SK-N-SH (cell line): ENCODE data around the gene SH3BGRL2. TPM values are rescaled to one million over a fixed set of nuclear protein-coding genes. Genes with fewer than 3 reads are reported as not detected.
A peak's percentile ranks its signal among the peaks of the same experiment; 100 is the strongest.

ENCODE experiments used
- CTCF ChIA-PET: fragments of 300-600, 350-600 bp; formaldehyde crosslinking; extraction: SDS; loops from one replicate; lab custom pipeline; 2021; lab: Yijun Ruan, JAX
- POLR2A ChIA-PET: fragments of 350-600 bp; sonication (Branson Sonifier 250); formaldehyde crosslinking; extraction: SDS; loops from one replicate; lab custom pipeline; 2020; ENCODE audit warnings: antibody characterized with exemption, inconsistent platforms; lab: Yijun Ruan, JAX
- DNase-seq: peaks from one replicate; pipeline ENCODE4 v3.0.0; 2012
- H2AFZ ChIP-seq: fragments of 200-600 bp; sonication (generic); 2 replicates; pipeline ENCODE4 v1.8.1; 2016; ENCODE audit warnings: antibody characterized with exemption, mild to moderate bottlenecking, low read depth
- H3F3A ChIP-seq: fragments of 200-600 bp; sonication (generic); replicated peaks from 2 replicates; pipeline ENCODE3; 2016; ENCODE audit warnings: antibody characterized with exemption, mild to moderate bottlenecking; ENCODE audit not compliant: insufficient read depth
- H3K27ac ChIP-seq, 2 experiments: fragments of 200-500 bp in 1 of 2; fragments of 200-600 bp in 1 of 2; sonication (Bioruptor generic) in 1 of 2; sonication (generic), shearing (Covaris generic) in 1 of 2; 2 replicates each; pipeline versions ENCODE4 v1.5.1 to v1.6.1; 2014 to 2016; ENCODE audit warnings: low read depth in 2 of 2, inconsistent platforms in 1 of 2, low read length in 1 of 2, mild to moderate bottlenecking in 1 of 2, mixed read lengths in 1 of 2
- H3K27me3 ChIP-seq: fragments of 200-600 bp; sonication (generic), shearing (Covaris generic); 2 replicates; pipeline ENCODE4 v1.6.1; 2016; ENCODE audit warnings: mixed run types; ENCODE audit not compliant: insufficient read depth
- H3K36me3 ChIP-seq, 2 experiments: fragments of 200-500 bp in 1 of 2; fragments of 200-600 bp in 1 of 2; sonication (Bioruptor generic) in 1 of 2; sonication (generic) in 1 of 2; replicated peaks in 1 of 2; 2 replicates each; pipeline versions ENCODE3 to v1.5.1; 2014 to 2016; ENCODE audit warnings: low read length in 1 of 2, mild to moderate bottlenecking in 1 of 2; ENCODE audit not compliant: insufficient read depth in 2 of 2, control insufficient read depth in 1 of 2
- H3K4me1 ChIP-seq, 2 experiments: fragments of 200-500 bp in 1 of 2; fragments of 200-600 bp in 1 of 2; sonication (Bioruptor generic) in 1 of 2; sonication (generic), shearing (Covaris generic) in 1 of 2; 2 replicates each; pipeline versions ENCODE4 v1.5.1 to v1.6.1; 2014 to 2016; ENCODE audit warnings: low read depth in 1 of 2, low read length in 1 of 2, mixed run types in 1 of 2; ENCODE audit not compliant: insufficient read depth in 2 of 2, control insufficient read depth in 1 of 2
- H3K4me2 ChIP-seq: fragments of 200-600 bp; sonication (generic), shearing (Covaris generic); 2 replicates; pipeline ENCODE4 v1.6.1; 2017; ENCODE audit warnings: mixed run types
- H3K4me3 ChIP-seq, 2 experiments: fragments of 200-500 bp in 1 of 2; fragments of 200-600 bp in 1 of 2; sonication (Bioruptor generic) in 1 of 2; sonication (generic), shearing (Covaris generic) in 1 of 2; 2 replicates each; pipeline versions ENCODE4 v1.5.1 to v1.8.1; 2014 to 2016; ENCODE audit warnings: low read depth in 2 of 2, inconsistent platforms in 1 of 2, low read length in 1 of 2, mild to moderate bottlenecking in 1 of 2, mixed read lengths in 1 of 2, moderate library complexity in 1 of 2
- H3K79me2 ChIP-seq: fragments of 200-600 bp; sonication (generic); 2 replicates; pipeline ENCODE4 v1.8.1; 2017; ENCODE audit warnings: mild to moderate bottlenecking; ENCODE audit not compliant: insufficient read depth
- H3K9ac ChIP-seq: fragments of 200-600 bp; sonication (generic); 2 replicates; pipeline ENCODE4 v1.6.1; 2017; ENCODE audit warnings: mixed run types
- H3K9me2 ChIP-seq: fragments of 200-600 bp; sonication (generic); 2 replicates; pipeline ENCODE4 v1.6.1; 2017; ENCODE audit warnings: mixed run types
- H3K9me3 ChIP-seq: fragments of 200-600 bp; sonication (generic); 2 replicates; pipeline ENCODE4 v1.6.1; 2017; ENCODE audit warnings: mixed run types, mild to moderate bottlenecking, moderate library complexity
- H4K20me1 ChIP-seq: fragments of 200-600 bp; sonication (generic); 2 replicates; pipeline ENCODE4 v1.6.1; 2017; ENCODE audit warnings: mild to moderate bottlenecking, mixed run types; ENCODE audit not compliant: insufficient read depth
- CHD2 ChIP-seq: fragments of 150-350 bp; IDR thresholded peaks from 2 replicates; pipeline ENCODE4 v1.6.1; 2018; ENCODE audit warnings: low read length; ENCODE audit not compliant: partially characterized antibody
- ELF1 ChIP-seq: IDR thresholded peaks from 2 replicates; pipeline ENCODE4 v1.4.0; 2012
- EP300 ChIP-seq, 2 experiments: IDR thresholded peaks; 2 replicates each; pipeline versions ENCODE4 v1.4.0 to v1.6.1; 2012; ENCODE audit warnings: borderline replicate concordance in 1 of 2, low read depth in 1 of 2, low read length in 1 of 2
- EZH2phosphoT487 ChIP-seq: fragments of 200-600 bp; sonication (generic); IDR thresholded peaks from 2 replicates; pipeline ENCODE4 v1.6.1; 2017; ENCODE audit warnings: low read depth, mixed run types, mild to moderate bottlenecking, antibody characterized with exemption, moderate library complexity, borderline replicate concordance
- FOSL2 ChIP-seq: IDR thresholded peaks from 2 replicates; pipeline ENCODE4 v1.4.0; 2012; ENCODE audit warnings: low read depth, mild to moderate bottlenecking, moderate library complexity, borderline replicate concordance
- FOXJ3 ChIP-seq: sonication (generic); formaldehyde crosslinking; IDR thresholded peaks from 2 replicates; pipeline ENCODE4 v1.5.1; 2020; ENCODE audit warnings: mild to moderate bottlenecking, missing genetic modification reagents
- FOXM1 ChIP-seq: IDR thresholded peaks from 2 replicates; pipeline ENCODE4 v1.4.0; 2012; ENCODE audit warnings: low read depth, mild to moderate bottlenecking
- GABPA ChIP-seq: IDR thresholded peaks from 2 replicates; pipeline ENCODE4 v1.4.0; 2012; ENCODE audit warnings: low read depth, mild to moderate bottlenecking
- GATA2 ChIP-seq: sonication (generic); formaldehyde crosslinking; IDR thresholded peaks from 2 replicates; pipeline ENCODE4 v1.5.0; 2020; ENCODE audit warnings: mild to moderate bottlenecking, missing genetic modification reagents
- JUND ChIP-seq: IDR thresholded peaks from 2 replicates; pipeline ENCODE4 v1.4.0; 2012
- MEF2A ChIP-seq: IDR thresholded peaks from 2 replicates; pipeline ENCODE4 v1.4.0; 2012; ENCODE audit warnings: low read depth, borderline replicate concordance
- MXI1 ChIP-seq: IDR thresholded peaks from 2 replicates; pipeline ENCODE4 v1.6.1; 2012; ENCODE audit warnings: mild to moderate bottlenecking, low read depth, low read length, improper control_type of control experiment
- NFIC ChIP-seq: IDR thresholded peaks from 2 replicates; pipeline ENCODE4 v1.4.0; 2012; ENCODE audit warnings: borderline replicate concordance
- NRF1 ChIP-seq: IDR thresholded peaks from 2 replicates; pipeline ENCODE4 v1.6.1; 2012; ENCODE audit warnings: low read depth, mild to moderate bottlenecking, low read length
- POLR2AphosphoS5 ChIP-seq: IDR thresholded peaks from 2 replicates; pipeline ENCODE4 v1.6.1; 2012; ENCODE audit warnings: low read depth, low read length
- RAD21 ChIP-seq: IDR thresholded peaks from 2 replicates; pipeline ENCODE4 v1.6.1; 2012; ENCODE audit warnings: mild to moderate bottlenecking, low read length
- RCOR1 ChIP-seq: fragments of 150-350 bp; IDR thresholded peaks from 2 replicates; pipeline ENCODE4 v1.6.1; 2017; ENCODE audit warnings: antibody characterized with exemption, low read length
- RFX5 ChIP-seq: IDR thresholded peaks from 2 replicates; pipeline ENCODE4 v1.6.1; 2012; ENCODE audit warnings: mild to moderate bottlenecking, improper control_type of control experiment, low read length
- RXRA ChIP-seq: IDR thresholded peaks from 2 replicates; pipeline ENCODE4 v1.4.0; 2012; ENCODE audit warnings: low read depth, mild to moderate bottlenecking, borderline replicate concordance
- SIN3A ChIP-seq: IDR thresholded peaks from 2 replicates; pipeline ENCODE4 v1.6.1; 2012; ENCODE audit warnings: low read depth, mild to moderate bottlenecking, low read length, moderate library complexity, borderline replicate concordance
- SMC3 ChIP-seq: IDR thresholded peaks from 2 replicates; pipeline ENCODE4 v1.6.1; 2012; ENCODE audit warnings: low read depth, low read length, improper control_type of control experiment
- TEAD4 ChIP-seq: IDR thresholded peaks from 2 replicates; pipeline ENCODE4 v1.4.0; 2012; ENCODE audit warnings: mild to moderate bottlenecking, borderline replicate concordance; ENCODE audit not compliant: insufficient read depth
- YY1 ChIP-seq: IDR thresholded peaks from 2 replicates; pipeline ENCODE4 v1.4.0; 2012; ENCODE audit warnings: low read depth, mild to moderate bottlenecking
- WGBS: methylation state at CpG from one replicate; pipeline ENCODE4 v1.1.6; 2017; ENCODE audit warnings: low lambda C conversion rate; 5-methylcytosine and 5-hydroxymethylcytosine counted together
- polyA plus RNA-seq, 3 experiments: library from polyadenylated mRNA; depleted of rRNA; stranded (reverse); fragments of >200 nt; gene quantifications; 2 replicates each; pipeline ENCODE4 v1.2.3, GENCODE V29; 2012
- TF ChIP-seq, protein P1 (sequence below): fragments of 200-600 bp; sonication (generic); IDR thresholded peaks from 2 replicates; pipeline ENCODE4 v1.6.1; 2017; ENCODE audit warnings: antibody characterized with exemption, mild to moderate bottlenecking, moderate library complexity
- TF ChIP-seq, protein P2 (sequence below): fragments of 150-350 bp; IDR thresholded peaks from 2 replicates; pipeline ENCODE4 v1.6.1; 2017; ENCODE audit warnings: antibody characterized with exemption, low read length, low read depth, borderline replicate concordance
- TF ChIP-seq, protein P3 (sequence below): IDR thresholded peaks from 2 replicates; pipeline ENCODE4; 2012
- TF ChIP-seq, protein P4 (sequence below): fragments of 150-350 bp; IDR thresholded peaks from 2 replicates; pipeline ENCODE4 v1.6.1; 2016; ENCODE audit warnings: mild to moderate bottlenecking, low read depth, low read length
- TF ChIP-seq, protein P5 (sequence below): IDR thresholded peaks from 2 replicates; pipeline ENCODE4 v1.4.0; 2012; ENCODE audit warnings: low read depth

The SH3BGRL2 gene
- polyA plus RNA-seq, 1 of the 3 experiments (the other 2 are of a cell fraction) = 1.4 TPM

DNA sequence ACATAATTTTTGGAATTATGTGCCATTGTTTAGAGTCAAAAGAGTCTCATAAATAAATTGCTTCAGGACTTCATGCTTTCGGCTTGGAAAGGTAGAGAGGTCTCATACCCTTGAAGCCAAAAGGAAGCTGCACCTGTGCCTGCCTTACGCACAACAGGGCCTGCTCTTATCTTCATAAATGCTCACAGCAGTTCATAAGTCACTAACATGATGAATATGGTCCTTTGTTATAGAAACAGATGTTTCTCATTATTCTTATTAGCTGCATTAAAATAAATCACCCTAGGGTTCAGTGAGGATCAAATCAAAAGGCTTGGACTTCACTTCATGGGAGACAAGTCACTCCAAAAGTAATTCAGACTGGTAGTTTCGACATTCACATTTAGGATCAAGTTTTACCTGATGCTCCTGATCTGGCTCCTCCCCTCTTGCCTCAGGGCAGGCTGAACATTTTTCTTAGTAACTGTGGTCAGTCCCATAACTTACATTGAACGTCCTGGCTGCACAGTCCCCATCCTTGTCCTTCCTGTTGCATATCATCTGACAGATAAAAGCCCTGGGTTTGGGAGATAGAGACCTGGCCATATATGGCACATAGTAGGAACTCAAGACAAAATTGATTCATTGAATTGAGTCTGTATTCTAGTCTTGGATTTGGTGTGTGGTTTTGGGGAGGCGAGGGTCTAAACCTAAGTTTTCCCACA, 20.7 kb upstream of the SH3BGRL2 start:
- 61% methylated on average over 5 of the region's 5 CpGs for WGBS
- Histone ChIP-seq H3K27ac (peak overlapping the region in 1 of 2 experiments; percentile 77; a peak in 2 of 4 replicates), H2AFZ (no peak overlapping the region), H3K4me2 (no peak overlapping the region), H3K4me3 (no peak overlapping the region), H3K9ac (no peak overlapping the region), H3F3A (no peaks in the 10 kb centered on the region), H3K36me3 (no peaks in the 10 kb centered on the region), H3K9me3 (no peaks in the 10 kb centered on the region), H3K27me3 (no peaks in the 10 kb centered on the region), H4K20me1 (no peaks in the 10 kb centered on the region), H3K9me2 (no peaks in the 10 kb centered on the region), H3K79me2 (no peaks in the 10 kb centered on the region), H3K4me1 (peaks cover 0 to 39% of the 10 kb centered on the region in 2 experiments; a peak in 2 of 4 replicates)
- ChIA-PET CTCF (interaction anchor here (0.6 to 1.9 kb wide), 7 partner anchors 13 to 530 kb away, joined by 3 to 7 read pairs (median 4); no protein-coding TSS in a partner anchor), POLR2A (no interaction called here)
- DNase-seq = peak; percentile 42
- TF ChIP-seq RAD21 = peak; percentile 8; the same call in 1 of the 2 replicates
- no peak for TF ChIP-seq JUND
- no peak for TF ChIP-seq RFX5
- peak; percentile 51 for TF ChIP-seq CHD2
- no peak for TF ChIP-seq GABPA
- no peak for TF ChIP-seq MXI1
- peak; percentile 83 for TF ChIP-seq GATA2
- TF ChIP-seq, protein P1, sequence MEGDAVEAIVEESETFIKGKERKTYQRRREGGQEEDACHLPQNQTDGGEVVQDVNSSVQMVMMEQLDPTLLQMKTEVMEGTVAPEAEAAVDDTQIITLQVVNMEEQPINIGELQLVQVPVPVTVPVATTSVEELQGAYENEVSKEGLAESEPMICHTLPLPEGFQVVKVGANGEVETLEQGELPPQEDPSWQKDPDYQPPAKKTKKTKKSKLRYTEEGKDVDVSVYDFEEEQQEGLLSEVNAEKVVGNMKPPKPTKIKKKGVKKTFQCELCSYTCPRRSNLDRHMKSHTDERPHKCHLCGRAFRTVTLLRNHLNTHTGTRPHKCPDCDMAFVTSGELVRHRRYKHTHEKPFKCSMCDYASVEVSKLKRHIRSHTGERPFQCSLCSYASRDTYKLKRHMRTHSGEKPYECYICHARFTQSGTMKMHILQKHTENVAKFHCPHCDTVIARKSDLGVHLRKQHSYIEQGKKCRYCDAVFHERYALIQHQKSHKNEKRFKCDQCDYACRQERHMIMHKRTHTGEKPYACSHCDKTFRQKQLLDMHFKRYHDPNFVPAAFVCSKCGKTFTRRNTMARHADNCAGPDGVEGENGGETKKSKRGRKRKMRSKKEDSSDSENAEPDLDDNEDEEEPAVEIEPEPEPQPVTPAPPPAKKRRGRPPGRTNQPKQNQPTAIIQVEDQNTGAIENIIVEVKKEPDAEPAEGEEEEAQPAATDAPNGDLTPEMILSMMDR = no peak
- TF ChIP-seq, protein P2, sequence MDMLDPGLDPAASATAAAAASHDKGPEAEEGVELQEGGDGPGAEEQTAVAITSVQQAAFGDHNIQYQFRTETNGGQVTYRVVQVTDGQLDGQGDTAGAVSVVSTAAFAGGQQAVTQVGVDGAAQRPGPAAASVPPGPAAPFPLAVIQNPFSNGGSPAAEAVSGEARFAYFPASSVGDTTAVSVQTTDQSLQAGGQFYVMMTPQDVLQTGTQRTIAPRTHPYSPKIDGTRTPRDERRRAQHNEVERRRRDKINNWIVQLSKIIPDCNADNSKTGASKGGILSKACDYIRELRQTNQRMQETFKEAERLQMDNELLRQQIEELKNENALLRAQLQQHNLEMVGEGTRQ = no peak
- no peak for TF ChIP-seq RXRA
- 0 out of 2 replicates have a peak, but pooled peaks have one; percentile 29 for TF ChIP-seq FOXJ3 (CRISPR knock-in tag)
- no peak for TF ChIP-seq MEF2A
- no peak for TF ChIP-seq SMC3
- TF ChIP-seq, protein P3, sequence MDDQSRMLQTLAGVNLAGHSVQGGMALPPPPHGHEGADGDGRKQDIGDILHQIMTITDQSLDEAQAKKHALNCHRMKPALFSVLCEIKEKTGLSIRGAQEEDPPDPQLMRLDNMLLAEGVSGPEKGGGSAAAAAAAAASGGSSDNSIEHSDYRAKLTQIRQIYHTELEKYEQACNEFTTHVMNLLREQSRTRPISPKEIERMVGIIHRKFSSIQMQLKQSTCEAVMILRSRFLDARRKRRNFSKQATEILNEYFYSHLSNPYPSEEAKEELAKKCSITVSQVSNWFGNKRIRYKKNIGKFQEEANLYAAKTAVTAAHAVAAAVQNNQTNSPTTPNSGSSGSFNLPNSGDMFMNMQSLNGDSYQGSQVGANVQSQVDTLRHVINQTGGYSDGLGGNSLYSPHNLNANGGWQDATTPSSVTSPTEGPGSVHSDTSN = no peak
- TF ChIP-seq YY1 = no peak
- TF ChIP-seq NFIC = no peak
- no peak for TF ChIP-seq ELF1
- peak in 1 of 2 experiments; percentile 87; a peak in 2 of 4 replicates for TF ChIP-seq EP300 (IDR thresholded peaks at IDR 0.05; ENCODE audit: borderline replicate concordance in 1 of 2, low read depth in 1 of 2, low read length in 1 of 2)
- no peak for TF ChIP-seq NRF1
- TF ChIP-seq, protein P4, sequence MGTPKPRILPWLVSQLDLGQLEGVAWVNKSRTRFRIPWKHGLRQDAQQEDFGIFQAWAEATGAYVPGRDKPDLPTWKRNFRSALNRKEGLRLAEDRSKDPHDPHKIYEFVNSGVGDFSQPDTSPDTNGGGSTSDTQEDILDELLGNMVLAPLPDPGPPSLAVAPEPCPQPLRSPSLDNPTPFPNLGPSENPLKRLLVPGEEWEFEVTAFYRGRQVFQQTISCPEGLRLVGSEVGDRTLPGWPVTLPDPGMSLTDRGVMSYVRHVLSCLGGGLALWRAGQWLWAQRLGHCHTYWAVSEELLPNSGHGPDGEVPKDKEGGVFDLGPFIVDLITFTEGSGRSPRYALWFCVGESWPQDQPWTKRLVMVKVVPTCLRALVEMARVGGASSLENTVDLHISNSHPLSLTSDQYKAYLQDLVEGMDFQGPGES = no peak
- TF ChIP-seq EZH2phosphoT487 = no peak
- TF ChIP-seq, protein P5, sequence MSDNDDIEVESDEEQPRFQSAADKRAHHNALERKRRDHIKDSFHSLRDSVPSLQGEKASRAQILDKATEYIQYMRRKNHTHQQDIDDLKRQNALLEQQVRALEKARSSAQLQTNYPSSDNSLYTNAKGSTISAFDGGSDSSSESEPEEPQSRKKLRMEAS = no peak
- peak; percentile 89 for TF ChIP-seq RCOR1
- no peak for TF ChIP-seq POLR2AphosphoS5
- no peak for TF ChIP-seq TEAD4
- no peak for TF ChIP-seq FOXM1
- TF ChIP-seq SIN3A = no peak
- no peak for TF ChIP-seq FOSL2
